Stimulated activated CD4-positive, alpha-beta T cell treated with anti-CD3 and anti-CD28 coated beads, Interleukin-4, amount 100 ng/mL, for 48 hours (primary cell): Measurements from ENCODE around the gene MAJIN.

Experiments used
- DNase-seq, 2 donors: peaks; one replicate each; pipeline ENCODE4 v3.0.0-alpha.2; 2020; ENCODE audit warnings: low read depth in 2 of 2

MAJIN gene

DNA sequence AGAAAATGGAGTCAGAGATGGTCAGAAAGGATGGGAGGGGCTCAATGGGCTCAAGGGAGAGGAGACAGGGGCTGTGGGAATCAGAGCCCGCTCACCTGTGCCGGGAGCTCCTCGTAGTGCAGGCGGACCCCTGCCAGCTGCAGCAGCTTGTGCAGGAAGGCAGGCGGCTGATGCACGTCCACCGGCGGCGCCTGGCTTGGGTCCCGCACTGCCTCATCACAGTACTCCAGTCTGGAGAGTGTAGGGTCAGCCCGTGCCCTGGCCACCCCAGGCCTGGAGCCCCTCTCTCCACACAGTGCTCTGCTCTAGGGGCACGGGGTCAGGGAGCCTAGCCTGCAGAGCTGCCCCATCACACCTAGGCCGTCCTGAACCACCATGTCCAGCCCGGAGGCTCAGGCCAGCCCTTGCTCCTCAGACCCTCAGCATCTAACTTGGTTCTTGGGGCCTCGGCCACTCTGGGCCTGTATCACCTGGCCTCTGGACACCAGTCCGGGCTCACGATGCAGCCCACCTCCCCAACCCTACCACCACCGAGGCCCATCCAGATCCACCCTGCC lies 58.7 kb downstream of the MAJIN start:
- DNase-seq: no peak

DNA sequence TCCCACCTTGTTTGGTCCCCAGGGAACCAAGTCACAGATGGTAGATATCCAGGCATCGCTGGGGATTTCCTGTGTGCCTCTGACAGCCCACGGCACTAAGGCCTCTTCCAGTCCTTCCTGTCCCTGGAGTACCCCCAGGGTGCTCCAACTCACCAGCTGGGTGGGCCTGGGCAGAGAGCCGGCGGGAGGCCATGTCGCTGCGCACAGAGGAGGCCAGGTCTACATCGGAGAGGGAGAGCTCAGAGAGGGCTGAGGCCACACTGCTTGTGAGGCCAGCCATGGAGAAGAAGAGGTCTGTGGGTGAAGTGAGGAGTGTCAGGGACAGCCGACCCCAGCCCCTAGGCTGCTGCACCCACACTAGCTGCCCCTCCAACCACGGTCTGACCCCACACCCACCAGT lies 60.2 kb downstream of the MAJIN start:
- no peak for DNase-seq

DNA sequence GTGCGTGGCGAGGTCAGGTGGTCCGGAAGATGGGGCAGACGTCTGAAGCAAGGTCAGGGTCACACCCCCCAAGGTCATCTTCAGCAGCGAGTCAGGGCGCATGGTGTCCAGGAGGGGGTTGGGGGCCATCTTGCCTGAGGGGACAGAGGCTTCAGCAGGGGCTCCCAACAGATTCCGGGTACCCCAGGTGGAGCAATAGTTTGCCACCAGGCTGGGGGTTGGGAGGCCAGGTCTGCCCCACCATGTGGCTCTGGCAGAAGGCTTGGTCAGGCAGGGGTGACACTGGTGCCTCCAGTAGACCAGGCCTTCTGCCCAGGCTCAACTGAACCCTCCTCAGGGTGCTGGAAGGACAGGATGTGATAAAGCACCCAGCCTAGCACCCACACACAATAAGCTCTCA lies 60.8 kb downstream of the MAJIN start:
- no peak for DNase-seq

DNA sequence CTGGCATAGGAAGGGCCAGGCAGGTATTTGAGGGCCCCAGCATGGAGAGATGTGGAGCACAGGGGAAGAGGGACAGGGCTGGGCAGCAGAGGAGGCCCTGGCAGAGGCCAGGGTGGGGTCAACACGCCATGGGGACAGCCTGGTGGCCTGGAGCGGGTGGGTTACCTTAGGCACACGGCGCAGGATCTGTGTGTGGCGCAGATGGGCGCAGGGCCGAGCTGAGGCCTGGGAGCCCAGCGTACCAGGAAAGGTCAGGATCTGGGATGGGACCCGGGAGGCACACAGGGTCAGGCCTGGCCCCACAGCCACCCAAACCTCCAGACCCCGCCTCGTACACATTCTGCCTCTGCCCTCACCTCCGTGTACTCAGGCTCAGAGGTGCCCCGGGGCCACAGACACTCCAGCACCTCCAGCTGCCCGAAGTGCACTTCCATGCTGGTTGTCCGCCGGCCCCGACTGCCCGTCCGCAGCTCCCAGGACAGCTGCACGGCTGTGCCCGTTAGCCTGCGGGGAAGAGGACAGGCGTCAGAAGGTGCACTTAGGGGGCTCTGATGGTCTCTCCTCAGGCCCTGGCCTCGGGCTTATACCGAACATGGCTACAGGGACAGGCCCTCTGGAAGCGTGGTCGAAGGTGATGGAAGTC lies 61.3 kb downstream of the MAJIN start:
- DNase-seq: no peak

DNA sequence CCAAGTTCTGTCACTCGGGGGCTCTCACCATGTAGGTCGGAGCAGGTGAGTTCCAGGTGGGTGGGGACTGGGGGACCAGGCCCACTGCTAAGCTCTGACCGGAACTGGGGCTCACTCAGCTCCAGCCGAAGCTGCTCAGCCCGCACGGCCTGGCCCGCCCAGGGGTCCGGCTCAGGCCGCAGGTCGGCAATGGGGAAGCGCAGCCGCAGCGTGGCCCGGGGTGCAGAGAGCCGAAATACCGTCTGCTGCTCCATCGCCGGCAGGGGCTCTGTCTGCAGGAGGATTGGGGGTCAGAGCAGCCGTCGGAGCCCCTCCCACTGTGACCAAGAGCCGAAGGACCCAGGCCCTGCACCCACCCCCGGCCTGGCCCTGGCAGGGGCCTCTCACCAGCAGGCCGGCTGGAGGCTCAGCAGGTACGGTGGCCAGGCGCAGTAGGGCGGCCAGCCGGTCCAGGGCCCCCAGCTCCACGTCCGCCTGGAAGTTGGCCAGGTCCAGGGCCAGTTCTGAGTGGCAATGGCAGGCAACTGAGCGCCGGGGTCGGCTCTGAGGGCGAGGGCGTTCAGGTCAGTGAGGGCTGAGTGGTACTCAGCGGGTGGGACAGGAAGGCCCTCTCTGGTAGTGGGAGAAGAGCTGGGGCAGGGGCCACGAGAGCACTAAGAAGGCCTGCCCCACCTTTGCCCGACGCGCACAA lies 62.1 kb downstream of the MAJIN start:
- no peak for DNase-seq

DNA sequence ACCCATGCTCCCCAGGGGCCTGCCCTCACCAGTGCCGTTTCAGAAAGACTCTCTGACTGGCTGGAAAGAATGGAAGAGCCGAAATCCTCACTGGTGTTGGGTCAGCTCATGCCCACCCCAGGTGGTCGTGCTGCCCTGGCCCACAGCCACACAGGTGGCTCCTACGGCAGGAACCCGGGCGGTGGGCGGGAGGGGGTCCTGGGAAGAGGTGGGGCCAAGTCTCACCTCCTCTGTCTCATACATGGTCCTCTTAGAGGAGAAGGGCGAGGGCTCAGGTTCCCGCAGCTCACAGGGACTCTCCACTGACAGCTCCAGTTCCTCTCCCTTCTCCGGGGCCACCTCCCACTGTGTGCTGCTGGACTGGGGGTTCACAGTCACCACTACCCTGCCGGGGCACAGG lies 63.1 kb downstream of the MAJIN start:
- no peak for DNase-seq

DNA sequence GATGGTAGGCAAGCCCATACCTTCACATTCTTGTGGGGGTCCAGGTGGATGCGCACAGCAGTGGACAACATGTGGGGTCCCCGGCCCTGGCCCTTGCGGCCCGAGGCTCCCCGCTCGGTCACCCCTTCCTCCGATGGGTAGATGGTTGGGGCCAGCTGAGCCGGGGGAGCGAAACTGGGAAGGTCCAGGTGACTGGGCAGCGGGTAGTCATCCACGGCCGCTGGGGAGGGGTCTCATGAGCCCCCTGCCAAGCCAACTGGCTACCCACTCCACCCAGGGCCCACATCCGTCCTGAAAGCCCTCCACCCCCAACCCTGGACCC lies 65.6 kb downstream of the MAJIN start:
- no peak for DNase-seq

DNA sequence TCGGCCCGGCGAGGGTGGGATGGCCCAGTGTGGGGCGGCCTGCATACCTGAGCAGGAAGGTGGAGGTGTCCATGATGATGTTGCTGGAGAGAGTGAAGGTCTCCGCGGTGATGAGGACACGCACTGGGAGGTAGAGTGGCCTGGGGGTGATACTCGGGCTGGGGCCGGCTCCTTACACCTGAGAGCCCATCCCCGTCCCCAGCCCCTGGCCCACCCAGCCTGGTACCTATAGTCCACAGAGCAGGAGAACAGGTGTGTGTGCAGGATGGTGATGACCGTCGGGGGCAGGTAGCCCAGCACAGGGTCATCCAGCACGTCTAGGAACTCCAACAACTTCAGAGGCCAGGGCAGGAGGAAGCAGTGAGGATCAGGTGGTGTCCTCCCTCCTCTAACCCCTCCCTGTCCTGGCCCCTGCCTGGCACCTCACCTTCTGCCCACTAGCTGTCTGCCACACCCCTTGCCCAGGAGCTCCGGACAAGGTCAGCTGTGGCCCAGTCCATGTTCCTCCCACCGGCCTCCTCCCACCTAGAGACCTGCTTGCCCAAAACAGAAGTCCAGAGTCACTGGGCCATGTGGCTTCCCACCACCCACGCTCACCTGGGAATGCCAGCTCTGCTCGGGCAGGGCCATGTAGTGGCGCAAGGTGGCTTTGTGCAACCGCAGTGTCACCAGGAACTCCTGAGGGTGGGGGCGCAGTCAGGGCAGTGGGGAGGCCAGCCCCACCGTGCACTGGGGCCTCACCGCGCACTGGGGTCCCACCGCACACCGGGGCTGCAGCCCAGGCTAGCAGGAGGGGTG lies 66.2 kb downstream of the MAJIN start:
- no peak for DNase-seq

DNA sequence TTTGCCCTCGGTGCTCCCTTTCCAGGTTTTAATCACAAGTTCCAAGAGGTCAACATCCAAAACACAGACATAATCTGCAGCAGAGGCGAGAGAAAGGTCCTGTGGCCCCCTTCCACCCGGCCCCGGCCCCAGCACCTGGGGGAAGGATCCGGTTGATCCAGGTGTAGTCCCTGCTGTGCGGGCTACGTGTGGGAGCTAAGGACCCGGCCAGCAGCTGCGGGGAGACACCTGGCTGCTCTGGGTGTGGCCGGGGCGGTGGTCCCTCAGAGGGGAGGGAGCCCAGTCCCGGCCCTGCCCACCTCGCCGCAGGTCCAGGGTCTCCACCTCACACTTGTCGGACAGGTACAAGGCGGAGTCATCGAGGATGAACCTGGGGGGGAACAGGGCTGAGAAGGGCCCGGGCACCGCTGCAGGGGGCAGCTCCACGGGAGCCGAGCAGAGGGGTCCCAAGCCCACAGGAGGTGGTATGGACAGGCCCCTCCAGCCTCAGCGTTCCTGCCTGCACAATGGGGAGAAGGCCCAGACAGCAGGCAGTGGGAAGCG lies 68.5 kb downstream of the MAJIN start:
- no peak for DNase-seq

DNA sequence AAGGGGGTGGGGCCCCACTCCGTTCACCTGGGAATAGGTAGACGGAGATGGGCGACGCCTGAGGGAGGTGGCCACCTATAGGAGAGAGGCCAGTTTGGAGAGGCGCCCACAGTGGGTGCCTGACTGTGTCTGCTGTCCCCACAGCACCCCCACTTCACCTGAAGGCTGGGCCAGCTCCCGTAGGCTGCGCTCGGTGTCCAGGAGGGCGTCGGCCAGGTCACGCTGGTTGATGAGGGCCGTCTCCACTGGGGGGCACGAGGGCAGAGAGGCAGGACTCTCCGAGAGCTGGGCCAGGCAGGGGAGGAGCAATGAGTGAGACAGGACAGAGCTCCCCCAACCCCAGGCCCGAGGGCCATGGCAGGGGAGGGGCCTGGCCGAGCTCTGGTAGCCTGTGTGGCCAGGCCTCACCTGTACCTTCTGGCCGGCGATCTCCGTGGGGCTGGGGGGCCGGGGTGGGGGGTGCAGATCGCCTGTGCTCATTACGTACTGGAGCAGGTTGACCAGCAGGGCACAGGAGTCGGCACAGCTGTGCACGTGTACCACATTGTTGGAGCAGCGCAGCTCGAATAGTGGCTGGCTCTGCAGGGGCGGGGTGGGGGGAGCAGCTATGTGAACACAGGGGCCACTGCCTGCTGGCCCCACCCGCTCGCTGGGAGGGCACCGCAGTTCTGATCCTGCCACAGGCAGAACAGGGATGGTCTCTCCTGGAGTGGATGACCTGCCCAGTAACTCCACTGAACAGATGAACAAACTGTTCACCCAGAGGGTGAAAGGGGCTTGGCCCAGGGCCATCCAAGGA lies 69.6 kb downstream of the MAJIN start:
- DNase-seq: no peak

DNA sequence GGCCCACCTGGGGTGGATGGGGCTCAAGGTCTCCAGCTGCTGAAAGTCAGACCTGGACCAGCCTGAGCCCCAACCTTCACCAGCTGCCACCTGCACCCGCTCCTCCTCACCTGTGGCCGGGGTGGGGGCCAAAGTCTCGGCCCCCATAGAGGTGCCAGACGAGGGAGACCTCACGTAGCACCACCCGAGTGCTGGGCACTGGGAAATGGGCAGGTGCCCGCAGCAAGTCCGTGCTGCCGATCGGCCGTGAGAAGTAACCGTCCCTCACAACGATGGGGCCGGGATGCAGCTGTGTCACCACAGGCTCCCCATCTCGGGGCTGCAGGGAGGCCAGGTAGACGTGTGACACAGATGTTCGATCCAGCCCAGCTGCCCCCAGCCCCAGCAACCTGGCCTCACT lies 71.1 kb downstream of the MAJIN start:
- no peak for DNase-seq

DNA sequence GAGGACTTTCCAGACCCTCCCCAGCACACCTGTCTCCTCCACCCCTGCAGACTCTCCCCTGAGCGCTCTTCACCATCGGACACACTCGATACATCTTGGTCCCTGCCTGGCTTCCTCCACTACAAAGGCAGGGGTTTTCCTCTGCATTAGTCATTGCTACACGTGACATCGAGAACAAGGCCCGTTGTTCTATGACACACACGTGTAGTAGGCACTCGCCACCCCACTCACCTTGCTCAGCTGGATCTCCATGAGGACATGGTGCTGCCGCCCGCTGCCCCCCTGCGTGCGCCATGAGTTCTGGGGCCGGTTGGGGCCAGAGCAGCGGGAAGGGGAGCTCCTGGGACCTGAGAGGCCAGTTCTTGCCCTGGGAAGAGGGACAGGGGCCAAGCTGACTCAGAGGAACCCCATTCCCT lies 71.6 kb downstream of the MAJIN start:
- peak; percentile 43 to 57 for DNase-seq

DNA sequence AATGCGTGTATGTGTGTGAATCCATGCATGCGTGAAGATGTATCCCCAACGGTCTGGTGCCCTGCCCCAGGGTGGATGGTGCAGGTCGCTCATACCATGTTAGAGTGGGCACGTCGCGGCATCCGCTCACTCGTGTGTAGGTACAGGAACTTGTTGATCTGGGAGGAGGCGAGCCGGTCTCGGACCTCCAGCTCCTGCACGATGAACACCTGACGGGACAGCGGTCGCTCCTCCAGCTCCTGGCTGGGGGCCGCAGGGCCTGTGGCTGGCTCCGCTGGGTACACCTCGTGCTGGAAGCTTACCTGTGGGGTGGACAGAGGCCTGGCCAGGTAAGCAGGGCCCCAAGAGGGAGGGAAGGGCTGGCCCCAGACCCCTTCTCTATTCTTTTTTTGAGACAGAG lies 73.4 kb downstream of the MAJIN start:
- no peak for DNase-seq

DNA sequence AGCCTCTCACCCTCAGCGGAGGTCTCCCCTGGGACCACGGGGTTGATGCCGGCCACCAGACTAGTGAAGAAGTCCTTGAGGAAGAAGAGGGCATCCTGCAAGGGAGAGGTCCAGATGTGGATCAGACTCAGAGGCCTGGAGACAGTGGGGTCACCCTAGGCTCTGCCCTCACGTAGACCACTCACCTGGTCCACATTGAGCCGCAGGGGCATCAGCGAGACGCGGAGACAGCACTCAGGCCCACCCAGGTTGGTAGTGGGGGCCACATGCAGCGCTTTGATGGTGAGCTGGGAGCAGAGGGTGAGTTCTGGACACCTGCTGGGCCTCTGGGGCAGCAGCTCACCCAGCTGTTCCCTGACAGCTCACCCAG lies 73.8 kb downstream of the MAJIN start:
- no peak for DNase-seq

DNA sequence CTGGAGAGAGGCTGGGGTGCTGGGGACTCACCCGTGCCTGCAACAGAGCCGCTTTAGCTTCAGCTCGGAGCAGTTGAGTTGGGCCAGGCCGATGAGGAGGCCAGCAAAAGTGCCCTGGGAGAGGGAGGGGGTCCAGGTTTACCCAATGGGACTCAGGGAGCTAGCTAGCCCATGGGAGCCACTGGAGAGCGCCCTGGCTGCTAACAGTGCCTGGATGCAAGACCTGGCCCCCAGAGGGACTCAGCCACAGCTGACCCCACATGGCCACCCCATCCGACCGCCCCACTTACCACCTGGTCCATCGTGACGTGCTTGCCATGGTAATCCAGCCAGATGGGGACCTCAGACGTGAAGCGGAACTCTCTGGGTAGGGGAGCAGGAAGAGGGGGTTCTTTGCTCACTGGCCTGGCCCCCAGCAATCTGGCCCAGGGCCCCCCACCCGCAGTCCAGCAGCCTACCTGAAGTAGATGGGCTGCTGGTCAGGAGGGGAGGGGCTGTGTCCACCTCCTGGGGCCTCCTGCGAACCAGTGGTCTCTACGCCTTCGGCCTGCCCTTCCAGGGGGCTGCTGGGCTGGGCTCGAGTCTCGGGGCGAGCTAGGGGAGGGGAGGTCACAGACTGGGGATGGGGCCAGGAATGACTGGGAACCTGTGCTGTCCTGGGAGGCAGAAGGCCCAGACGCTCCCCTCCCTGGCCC lies 74.4 kb downstream of the MAJIN start:
- DNase-seq: no peak

DNA sequence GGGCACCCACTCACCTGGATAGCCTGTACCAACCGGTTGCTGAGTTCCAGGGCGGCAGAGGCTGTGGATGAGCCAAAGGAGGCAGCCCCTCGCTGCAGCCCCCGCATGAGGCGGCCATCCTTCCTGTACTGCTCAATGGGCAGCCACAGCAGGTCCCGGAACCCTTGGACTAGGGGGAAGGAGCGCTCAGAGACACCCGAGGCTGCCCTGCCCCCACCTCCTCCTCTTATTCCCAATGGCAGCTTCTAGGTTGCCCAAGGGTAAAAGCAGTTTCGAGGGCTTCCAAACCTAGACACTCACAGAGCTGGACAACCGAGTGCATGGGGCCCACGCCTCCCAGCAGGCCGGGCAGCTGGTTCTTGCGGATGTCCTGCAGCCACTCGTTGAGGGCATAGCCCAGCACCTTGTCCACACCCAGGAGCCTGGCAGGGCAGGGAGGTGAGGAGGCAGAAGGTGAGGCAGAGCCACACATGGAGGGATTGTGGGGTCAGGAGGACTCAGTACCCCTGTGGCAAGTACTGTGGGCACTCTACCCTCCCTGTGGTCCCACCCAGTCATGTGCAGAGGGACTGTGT lies 75.4 kb downstream of the MAJIN start:
- no peak for DNase-seq

DNA sequence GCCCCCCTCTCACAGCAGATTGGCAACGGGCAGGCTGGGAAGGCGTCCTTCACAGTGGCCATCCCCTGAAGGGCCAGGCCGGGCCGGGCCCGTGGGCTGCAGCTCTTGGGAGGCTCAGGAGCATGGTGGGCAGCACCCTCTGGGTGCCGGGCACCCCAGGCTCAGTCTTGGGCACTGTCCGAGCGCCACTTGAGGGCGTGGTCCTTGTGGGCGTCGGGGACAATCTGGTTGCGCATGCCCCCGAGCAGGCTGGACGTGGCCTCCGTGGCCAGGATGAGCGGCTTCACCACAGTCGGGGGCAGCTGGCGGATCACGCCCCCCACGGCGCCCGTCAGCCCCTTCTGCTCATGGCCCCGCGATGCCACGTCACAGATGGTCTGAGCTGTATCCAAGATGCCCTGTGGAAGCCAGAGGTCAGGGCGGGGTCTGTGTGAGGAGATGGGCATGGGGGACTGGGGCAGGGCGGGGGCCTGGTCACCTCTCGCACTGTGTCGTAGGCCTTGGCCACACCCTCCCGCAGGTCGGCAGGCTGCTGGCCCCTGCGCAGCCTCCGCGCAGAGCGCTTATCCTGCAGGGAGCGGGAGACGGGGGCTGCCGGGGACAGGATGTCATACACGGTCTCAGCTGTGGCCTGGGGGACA lies 77.0 kb downstream of the MAJIN start:
- no peak for DNase-seq

DNA sequence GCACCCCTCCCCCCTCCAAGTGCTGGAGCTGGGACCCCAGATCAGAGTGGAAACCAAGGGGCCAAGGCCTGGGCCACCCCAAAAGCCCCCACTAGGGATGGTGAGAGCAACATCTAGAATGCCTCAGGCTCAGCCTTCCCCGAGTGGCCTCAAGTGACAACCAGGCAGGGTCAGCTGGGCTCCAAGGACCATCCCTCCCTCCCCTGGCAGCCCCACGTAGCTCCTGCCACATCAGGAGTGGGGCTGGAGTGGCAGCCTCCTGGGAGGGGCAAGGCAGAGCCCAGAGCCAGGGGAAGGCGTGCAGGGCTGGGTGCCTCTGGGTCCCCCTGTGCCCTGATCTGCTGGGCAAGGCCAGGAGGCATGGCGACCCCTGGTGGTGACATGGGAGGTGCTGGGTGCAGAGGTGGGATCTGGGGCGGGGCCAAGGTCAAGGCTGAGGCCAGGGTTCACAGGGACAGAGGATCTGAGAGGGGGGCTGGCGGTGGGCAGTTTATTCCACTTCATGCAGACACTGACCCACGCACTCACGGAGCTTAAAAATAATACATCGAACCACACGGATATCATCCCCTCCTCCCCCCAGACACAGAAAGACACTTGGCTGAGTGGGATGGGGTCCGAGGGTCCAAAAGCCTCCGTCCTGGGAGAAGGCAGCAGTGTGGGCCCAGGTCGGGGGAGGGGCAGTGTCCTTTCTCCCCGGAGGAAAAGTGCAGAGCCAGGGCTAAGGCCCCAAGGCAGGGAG lies 77.7 kb downstream of the MAJIN start:
- DNase-seq: peak; percentile 92 to 98

DNA sequence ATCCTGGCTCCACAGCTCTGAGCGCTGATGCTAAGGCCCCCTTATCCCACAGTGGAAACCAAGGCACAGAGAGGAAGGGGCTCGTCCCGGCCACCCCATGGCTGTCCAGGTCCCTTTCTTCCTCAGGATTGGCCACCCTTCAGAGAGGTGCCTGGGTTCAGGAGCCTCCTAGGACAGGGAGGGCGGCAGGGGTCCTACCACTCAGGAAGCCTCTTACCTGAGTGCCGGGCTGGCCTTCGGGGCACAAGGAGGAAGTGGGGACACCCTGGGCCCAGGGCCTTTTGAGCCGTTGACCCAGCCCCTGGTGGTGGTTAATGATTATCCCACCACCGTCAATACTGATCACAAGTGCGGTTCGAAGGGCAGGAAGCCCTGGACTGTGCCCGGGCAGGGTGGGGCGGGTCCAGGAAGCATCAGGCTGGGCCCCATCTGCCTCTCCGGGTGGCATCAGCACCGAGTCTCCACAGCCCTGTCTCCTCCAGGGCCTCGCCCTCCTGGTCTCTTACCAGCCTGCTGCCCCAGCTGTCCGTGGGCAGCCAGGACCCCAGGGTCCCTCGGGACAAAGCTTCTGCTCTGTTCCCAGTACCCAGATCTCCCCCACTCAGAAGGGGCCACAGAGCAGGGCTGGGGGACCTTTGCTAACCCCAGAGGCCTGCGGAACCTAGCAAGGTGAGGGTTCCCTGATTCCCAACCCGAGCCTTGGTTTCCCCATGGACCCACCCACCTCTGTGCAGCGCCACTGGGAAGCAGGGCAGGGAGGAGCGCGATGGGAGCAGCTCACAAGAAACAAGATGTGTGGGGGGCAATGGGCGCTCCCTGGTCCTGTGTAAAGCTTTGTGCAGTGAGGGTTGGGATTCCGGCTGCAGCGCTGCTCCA lies 78.5 kb downstream of the MAJIN start:
- DNase-seq: no peak
